HG03097 (cell line): ENCODE measurements around the gene SUCO.
A peak's percentile ranks its signal among the peaks of the same experiment; 100 is the strongest.
"Not testable (repeated sequence)": the region's sequence is repeated elsewhere in the genome, so short reads cannot be mapped to it uniquely, and the experiment has no call there.

Source experiments
- ATAC-seq: cut with Tn5 transposase; IDR thresholded peaks from one replicate; pipeline ENCODE4 v1.9.1; 2021; ENCODE audit not compliant: unreplicated experiment, low FRiP score

The SUCO gene

GRCh38 chr1:172532700-172533512, at the start of gene SUCO:
Gene SUCO (plus strand): TSS chr1:172533150. CDS start chr1:172533436, 286 bp downstream.
- peak; percentile 85 for ATAC-seq

GRCh38 chr1:172483448-172483847, 49.5 kb upstream of the SUCO start:
- no peak for ATAC-seq

GRCh38 chr1:172484252-172484651, 48.7 kb upstream of the SUCO start:
- no peak for ATAC-seq

- ATAC-seq: no peak
Measured at GRCh38 chr1:172485626-172486025, 47.3 kb upstream of the SUCO start.

- no peak for ATAC-seq
Measured at GRCh38 chr1:172486805-172487454, 46.0 kb upstream of the SUCO start.

- no peak for ATAC-seq
Measured at GRCh38 chr1:172487550-172487949, 45.4 kb upstream of the SUCO start.

GRCh38 chr1:172488393-172488792, 44.6 kb upstream of the SUCO start:
- no peak for ATAC-seq

- ATAC-seq: no peak
Measured at GRCh38 chr1:172489847-172490246, 43.1 kb upstream of the SUCO start.

- ATAC-seq: no peak
Measured at GRCh38 chr1:172492421-172492820, 40.5 kb upstream of the SUCO start.

- no peak for ATAC-seq
Measured at GRCh38 chr1:172494166-172494565, 38.8 kb upstream of the SUCO start.

GRCh38 chr1:172496127-172496526, 36.8 kb upstream of the SUCO start:
- ATAC-seq: not testable (repeated sequence)

- no peak for ATAC-seq
Measured at GRCh38 chr1:172496678-172497077, 36.3 kb upstream of the SUCO start.

GRCh38 chr1:172497230-172497629, 35.7 kb upstream of the SUCO start:
- no peak for ATAC-seq

GRCh38 chr1:172498857-172499256, 34.1 kb upstream of the SUCO start:
- no peak for ATAC-seq

GRCh38 chr1:172499636-172500141, 33.3 kb upstream of the SUCO start:
- no peak for ATAC-seq

GRCh38 chr1:172500207-172500606, 32.7 kb upstream of the SUCO start:
- ATAC-seq: no peak

- ATAC-seq: no peak
Measured at GRCh38 chr1:172507741-172508140, 25.2 kb upstream of the SUCO start.

- ATAC-seq: no peak
Measured at GRCh38 chr1:172510479-172510878, 22.5 kb upstream of the SUCO start.

- ATAC-seq: no peak
Measured at GRCh38 chr1:172512591-172512990, 20.4 kb upstream of the SUCO start.

GRCh38 chr1:172513479-172513878, 19.5 kb upstream of the SUCO start:
- no peak for ATAC-seq

GRCh38 chr1:172514108-172514507, 18.8 kb upstream of the SUCO start:
- ATAC-seq: no peak

- no peak for ATAC-seq
Measured at GRCh38 chr1:172515436-172515835, 17.5 kb upstream of the SUCO start.
